C4-2B (cell line): Measurements from ENCODE around the gene KCTD14.

Experiments
- ZFX ChIP-seq: fragments of 450-650 bp; IDR thresholded peaks from 2 replicates; pipeline ENCODE4 v1.6.1; 2017
- TF ChIP-seq, protein P1 (sequence below): fragments of 450-650 bp; conservative IDR thresholded peaks from 2 replicates; pipeline ENCODE4 v1.5.1; 2017; ENCODE audit warnings: mild to moderate bottlenecking

DNA sequence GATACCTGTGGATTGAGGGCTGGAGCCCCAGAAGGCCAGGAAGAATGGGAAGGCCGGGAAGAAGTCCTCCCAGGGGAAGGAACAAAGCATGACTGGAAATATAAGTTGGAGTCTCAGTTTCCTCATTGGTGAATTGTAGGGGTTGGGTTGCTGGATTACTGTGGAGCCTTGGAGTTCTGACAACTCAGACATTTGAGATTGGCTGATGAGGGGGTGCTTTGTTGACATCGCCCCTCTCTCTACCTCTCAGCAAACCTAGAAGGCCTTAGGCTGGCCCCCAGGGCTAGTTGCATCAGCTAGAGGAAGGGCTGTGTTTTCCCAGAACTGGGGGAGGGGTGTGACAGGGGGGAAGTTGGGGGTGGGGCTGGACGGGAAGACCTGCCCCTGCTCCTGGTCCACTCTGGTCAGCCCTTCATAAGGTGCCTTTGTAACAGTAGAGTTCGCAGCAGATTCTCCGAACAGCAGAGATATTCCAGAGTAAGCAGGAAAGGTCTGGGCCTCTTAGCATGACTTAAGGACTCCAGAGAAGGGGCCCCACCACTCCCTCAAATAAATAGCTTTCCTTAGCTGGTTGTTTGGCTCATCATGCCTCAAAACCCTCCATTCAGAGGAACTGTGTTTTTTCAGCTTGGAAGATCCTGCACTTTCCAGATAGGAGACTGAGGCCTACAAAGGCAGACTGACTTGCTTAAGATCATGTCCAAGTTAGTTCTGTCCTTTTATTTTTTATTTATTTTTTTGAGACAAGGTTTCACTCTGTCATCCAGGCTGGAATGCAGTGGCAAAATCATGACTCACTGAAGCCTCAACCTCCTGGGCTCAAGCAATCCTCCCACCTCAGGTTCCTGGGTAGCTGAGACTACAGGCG is 28.1 kb upstream of the KCTD14 start:
- TF ChIP-seq, protein P1, sequence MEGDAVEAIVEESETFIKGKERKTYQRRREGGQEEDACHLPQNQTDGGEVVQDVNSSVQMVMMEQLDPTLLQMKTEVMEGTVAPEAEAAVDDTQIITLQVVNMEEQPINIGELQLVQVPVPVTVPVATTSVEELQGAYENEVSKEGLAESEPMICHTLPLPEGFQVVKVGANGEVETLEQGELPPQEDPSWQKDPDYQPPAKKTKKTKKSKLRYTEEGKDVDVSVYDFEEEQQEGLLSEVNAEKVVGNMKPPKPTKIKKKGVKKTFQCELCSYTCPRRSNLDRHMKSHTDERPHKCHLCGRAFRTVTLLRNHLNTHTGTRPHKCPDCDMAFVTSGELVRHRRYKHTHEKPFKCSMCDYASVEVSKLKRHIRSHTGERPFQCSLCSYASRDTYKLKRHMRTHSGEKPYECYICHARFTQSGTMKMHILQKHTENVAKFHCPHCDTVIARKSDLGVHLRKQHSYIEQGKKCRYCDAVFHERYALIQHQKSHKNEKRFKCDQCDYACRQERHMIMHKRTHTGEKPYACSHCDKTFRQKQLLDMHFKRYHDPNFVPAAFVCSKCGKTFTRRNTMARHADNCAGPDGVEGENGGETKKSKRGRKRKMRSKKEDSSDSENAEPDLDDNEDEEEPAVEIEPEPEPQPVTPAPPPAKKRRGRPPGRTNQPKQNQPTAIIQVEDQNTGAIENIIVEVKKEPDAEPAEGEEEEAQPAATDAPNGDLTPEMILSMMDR = no peak
- TF ChIP-seq ZFX = no peak
